NCI-H1694 (cell line): ENCODE results near the gene KIAA1549.

Source experiments
- DNase-seq: peaks from one replicate; lab custom pipeline; 2025; lab: John Stamatoyannopoulos, UW

Gene KIAA1549

GRCh38 chr7:138880881-138881578, 100.2 kb downstream of the KIAA1549 start:
- no peak for DNase-seq

DNA sequence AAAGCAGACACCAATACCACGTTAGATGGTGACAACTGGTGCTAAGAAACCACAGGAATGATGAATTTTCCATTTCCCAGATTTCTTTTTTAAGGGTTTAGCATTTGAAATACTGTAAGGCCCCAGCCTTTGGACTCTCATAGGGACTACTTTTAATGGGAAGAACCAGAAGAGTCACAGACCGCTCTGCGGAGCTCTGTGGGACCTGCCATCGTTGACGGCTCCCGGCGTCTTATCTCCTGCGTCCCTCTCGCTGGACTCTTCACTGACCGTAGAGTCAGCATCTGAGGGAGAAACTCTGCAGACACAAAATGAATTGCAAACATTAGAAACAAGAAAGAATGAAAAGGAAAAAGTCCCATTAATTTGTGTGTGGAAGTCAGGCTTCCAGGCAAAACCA, 101.8 kb downstream of the KIAA1549 start:
- no peak for DNase-seq

DNA sequence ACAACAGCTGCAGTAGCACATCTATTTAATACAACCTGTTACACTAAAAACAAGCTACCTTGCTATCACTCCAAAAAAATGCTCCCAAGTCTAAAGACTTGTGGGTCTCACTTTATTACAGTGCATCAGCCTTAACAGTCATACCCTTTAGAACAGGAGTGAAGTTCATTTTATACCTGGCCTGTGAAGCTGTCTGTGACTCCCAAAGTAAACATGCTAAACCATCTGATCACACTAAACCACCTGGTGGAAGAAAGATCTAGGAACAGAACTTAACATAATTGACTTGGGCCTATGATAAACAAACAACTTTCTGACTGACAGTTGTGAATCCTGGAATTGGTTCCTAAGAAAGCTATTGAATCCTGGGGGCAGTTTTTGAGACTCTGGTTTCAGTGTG, 102.3 kb downstream of the KIAA1549 start:
- no peak for DNase-seq

DNA sequence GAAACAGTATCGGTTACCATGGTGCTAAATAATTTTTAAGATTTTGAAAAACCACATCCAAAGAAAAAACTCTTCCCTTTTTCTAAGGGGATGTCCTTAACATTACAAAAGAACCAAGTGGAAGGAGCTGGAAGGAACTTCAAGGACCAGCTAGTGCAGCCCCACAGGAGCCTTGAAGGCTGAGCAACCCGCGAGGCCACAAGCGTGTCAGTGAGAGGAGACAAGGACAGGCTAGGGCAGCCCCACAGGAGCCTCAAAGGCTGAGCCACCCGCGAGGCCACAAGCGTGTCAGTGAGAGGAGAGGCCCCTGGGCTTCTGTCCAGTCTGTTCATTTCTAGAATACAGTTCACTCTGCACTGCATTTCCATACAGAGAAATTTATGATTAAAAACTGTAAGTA, 103.1 kb downstream of the KIAA1549 start:
- no peak for DNase-seq

- DNase-seq = no peak
These were observed 104.9 kb downstream of the KIAA1549 start for GRCh38 chr7:138876326-138876725.

GRCh38 chr7:138875794-138876193, 105.4 kb downstream of the KIAA1549 start:
- no peak for DNase-seq

GRCh38 chr7:138873220-138873892, 107.8 kb downstream of the KIAA1549 start:
- no peak for DNase-seq

DNA sequence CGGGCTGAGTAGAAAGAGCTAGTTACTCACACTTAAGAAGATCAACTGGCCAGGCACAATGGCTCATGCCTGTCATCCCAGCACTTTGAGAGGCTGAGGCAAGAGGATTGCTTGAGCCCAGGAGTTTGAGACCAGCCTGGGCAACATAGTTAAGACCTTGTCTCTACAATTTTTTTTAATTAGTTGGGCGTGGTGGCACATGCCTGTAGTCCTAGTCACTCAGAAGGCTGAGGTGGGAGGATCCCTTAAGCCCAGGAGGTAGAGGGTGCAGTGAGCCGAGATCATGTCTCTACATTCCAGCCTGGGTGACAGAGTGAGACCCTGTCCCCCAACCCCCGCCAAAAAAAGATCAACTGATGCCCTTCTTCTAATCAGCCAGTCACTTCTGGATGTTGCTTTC, 108.6 kb downstream of the KIAA1549 start:
- DNase-seq = no peak

GRCh38 chr7:138871814-138872090, 109.4 kb downstream of the KIAA1549 start:
- DNase-seq = no peak

DNA sequence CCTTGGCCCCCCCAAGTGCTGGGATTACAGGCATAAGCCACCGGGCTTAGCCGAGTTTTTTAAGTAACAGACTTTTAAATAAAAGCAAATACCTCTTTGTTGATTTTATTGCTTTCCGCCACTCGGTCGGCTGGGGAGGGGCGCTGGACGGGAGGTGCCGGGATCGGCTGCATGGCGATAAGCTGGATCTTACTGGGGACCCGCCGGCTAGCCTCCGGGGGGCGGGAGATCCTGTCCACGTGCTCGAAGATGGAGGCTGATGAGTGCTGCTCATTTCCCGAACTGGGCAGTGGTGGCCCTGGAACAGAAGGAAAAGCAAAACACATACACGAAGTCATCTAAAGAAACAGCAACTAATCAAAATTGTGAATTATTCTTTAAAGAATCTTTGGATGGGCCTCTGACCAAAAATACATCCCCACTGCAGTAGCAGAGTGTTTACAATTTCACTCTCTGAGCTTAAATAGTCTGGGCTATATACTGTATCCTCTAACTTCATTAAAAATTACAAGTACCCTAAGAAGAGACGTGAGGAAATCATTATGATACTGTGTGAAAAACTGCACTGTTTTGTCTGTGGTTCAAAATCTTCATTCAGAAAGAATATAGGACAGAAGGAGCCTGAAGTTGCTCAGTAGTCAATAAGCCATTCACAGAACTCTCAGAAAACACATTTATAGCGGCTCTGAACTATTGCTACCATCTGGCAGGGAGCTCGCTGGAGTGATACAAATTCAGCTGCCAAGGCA, 110.0 kb downstream of the KIAA1549 start:
- DNase-seq = peak; percentile 4

DNA sequence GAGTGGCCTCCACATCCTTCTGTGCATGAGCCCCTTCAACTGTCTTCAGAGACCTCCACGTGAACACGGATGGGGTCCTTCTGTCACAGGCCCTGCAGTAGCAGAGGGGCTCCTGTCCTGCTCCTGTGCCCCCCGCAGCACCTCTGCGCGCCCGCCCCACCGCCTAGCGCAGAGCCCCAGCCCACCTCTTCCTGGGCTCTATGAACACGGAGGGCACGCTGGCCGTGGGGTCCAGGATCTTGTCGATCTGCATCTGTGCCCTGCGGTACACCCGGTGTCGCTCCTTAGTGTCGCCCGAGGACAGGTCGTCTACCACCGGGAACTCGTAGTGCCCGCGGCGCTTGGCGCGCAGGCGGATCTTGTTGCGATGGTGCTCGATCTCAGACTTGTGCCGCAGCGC, 111.8 kb downstream of the KIAA1549 start:
- DNase-seq = no peak

GRCh38 chr7:138868711-138869110, 112.5 kb downstream of the KIAA1549 start:
- DNase-seq = no peak

DNA sequence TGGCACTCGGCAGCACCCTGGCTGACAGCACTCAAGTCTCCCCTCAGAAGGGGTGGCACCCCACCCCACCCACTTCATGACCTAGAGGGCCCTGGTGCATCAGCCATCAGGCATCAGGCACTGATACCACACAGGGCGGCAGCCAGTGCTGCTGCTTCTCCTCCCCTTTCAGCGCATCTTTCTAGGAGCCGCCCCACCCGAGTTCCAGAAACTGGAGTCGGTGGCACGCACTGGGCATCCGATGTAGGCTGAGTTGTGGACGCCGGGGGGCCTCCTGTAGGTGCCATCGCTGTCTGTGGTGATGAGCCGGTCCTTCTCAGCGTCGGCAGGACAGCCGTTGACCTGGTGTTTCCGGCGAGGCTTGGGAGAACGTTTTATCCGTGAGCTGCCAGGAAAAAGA, 113.4 kb downstream of the KIAA1549 start:
- no peak for DNase-seq

GRCh38 chr7:138866353-138866752, 114.8 kb downstream of the KIAA1549 start:
- DNase-seq = no peak

GRCh38 chr7:138865843-138866242, 115.3 kb downstream of the KIAA1549 start:
- DNase-seq = no peak

GRCh38 chr7:138864667-138865066, 116.5 kb downstream of the KIAA1549 start:
- no peak for DNase-seq

GRCh38 chr7:138863931-138864330, 117.3 kb downstream of the KIAA1549 start:
- no peak for DNase-seq

DNA sequence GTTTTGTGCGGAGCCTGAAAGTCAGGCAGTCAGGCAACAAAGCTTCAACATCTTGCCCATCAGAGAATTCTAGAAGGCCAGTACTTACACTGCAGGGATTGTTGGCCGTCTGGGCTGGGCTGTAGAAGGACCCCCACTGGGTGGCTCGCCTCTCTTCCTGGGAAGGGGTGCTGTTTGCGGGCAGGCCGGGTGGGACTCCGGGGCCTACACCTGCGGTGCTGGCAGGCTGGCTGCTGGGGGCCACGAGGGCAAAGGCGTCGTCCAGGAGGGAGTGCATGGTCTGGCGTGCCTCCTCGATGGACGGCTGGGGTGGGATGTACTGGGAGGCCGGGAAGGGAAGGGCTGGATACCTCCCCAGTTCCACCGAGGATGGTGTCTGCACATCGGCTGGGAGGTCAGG, 120.1 kb downstream of the KIAA1549 start:
- no peak for DNase-seq

DNA sequence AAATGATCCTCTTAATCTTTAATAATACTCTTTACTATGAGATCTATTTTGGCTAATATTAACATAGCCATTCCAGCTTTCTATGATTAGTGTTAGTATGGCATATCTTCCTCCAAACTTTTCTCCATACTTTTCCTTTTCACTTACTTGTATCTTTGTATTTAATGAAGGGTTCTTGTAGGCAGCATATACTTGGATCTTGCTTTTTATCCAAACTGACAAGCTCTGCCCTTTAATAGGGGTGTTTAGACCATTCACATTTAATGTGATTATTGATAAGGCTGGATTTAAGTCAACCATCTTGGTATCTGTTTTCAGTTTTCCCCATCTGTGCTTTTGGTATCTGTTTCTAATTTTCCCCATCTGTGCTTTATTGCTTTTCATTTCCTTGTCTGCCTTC, 123.5 kb downstream of the KIAA1549 start:
- no peak for DNase-seq

GRCh38 chr7:138854115-138854645, 127.0 kb downstream of the KIAA1549 start:
- no peak for DNase-seq

DNA sequence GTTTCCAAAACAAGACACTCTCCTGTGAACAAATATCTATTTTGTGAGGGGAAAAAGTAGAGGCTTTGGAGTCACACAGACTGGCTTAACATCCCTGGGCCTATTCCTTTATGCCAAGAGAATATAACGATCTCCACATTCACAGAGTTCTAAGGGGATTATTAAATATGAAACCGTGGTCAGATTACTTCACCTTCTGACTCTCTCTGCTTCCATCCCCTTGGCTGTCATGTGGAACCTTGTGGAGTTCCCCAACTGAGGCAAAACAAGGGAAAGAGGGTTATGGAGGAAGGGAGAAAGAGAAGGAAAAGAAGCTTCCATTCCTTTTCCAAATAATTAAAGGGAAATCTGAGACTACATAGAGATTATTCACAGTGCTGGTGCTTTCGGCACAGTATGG, 127.7 kb downstream of the KIAA1549 start:
- no peak for DNase-seq

DNA sequence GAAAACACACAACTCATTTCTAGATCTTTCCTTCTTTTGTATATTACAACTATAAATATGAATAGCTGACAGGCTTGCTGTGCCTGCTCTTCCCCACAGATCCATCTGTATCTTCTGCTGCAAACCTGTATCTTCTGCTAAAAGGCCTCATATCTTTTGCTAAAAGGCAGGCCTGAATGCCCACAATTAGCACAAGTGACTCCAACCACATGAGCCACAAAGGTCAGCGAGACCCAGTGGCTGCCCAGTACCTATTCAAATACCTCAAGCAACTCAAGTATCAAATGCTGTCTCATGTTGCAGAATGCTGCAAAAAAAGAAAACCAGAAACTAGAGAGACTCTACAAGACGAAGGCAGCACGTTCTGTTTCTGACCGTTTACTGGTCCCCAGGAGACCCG, 128.7 kb downstream of the KIAA1549 start:
- DNase-seq = no peak

- no peak for DNase-seq
These were observed 131.5 kb downstream of the KIAA1549 start for GRCh38 chr7:138849701-138850100.
